Measurements from ENCODE around the gene EXOC6B.

Gene EXOC6B

GRCh38 chr2:72843301-72843700 is 17.5 kb upstream of the EXOC6B start:
- no peaks in the 10 kb centered on the region for H3K9me2 ChIP-seq (replicated peaks; ENCODE audit: insufficient read depth, low read length)
- no peaks in the 10 kb centered on the region for H3K36me3 ChIP-seq (replicated peaks; ENCODE audit: insufficient read depth, low read length)
- no peaks in the 10 kb centered on the region for H3K27me3 ChIP-seq (replicated peaks; ENCODE audit: insufficient read depth, low read length)
- no peak overlapping the region for H3K4me2 ChIP-seq (ENCODE audit: low read depth, low read length)
- TF ChIP-seq CTCF (IDR thresholded peaks at IDR 0.05; ENCODE audit: low read length): 0 out of 2 replicates have a peak, but pooled peaks have one; percentile 8
- no peak for TF ChIP-seq EZH2phosphoT487 (IDR thresholded peaks at IDR 0.05; ENCODE audit: low read length)
- no peak for TF ChIP-seq EZH2 (optimal IDR thresholded peaks at IDR 0.05; ENCODE audit: low read depth, low read length)
- no peak overlapping the region for H2AFZ ChIP-seq (ENCODE audit: low read length)
- H3F3A ChIP-seq (ENCODE audit: insufficient read depth, low read length): no peaks in the 10 kb centered on the region; the same call in 1 of the 2 replicates
- H4K20me1 ChIP-seq (ENCODE audit: insufficient read depth, low read length): no peaks in the 10 kb centered on the region
- H3K9ac ChIP-seq (ENCODE audit: low read length): no peak overlapping the region
- no peak for DNase-seq
- H3K27ac ChIP-seq (ENCODE audit: low read length): no peak overlapping the region
- no peaks in the 10 kb centered on the region for H3K79me2 ChIP-seq (ENCODE audit: low read length)
- no peak overlapping the region for H3K4me3 ChIP-seq (ENCODE audit: low read length)
- H3K9me3 ChIP-seq (replicated peaks; ENCODE audit: insufficient read depth, low read length): no peaks in the 10 kb centered on the region
- peaks cover 8% of the 10 kb centered on the region; the same call in 1 of the 2 replicates for H3K4me1 ChIP-seq (ENCODE audit: low read length)

GRCh38 chr2:72841462-72842125 is 15.8 kb upstream of the EXOC6B start:
- no peaks in the 10 kb centered on the region for H3K27me3 ChIP-seq (replicated peaks; ENCODE audit: insufficient read depth, low read length)
- no peaks in the 10 kb centered on the region for H3K9me2 ChIP-seq (replicated peaks; ENCODE audit: insufficient read depth, low read length)
- H3K27ac ChIP-seq (ENCODE audit: low read length): no peak overlapping the region
- H3K4me1 ChIP-seq (ENCODE audit: low read length): peaks cover 5% of the 10 kb centered on the region; the same call in 1 of the 2 replicates
- H3K9me3 ChIP-seq (replicated peaks; ENCODE audit: insufficient read depth, low read length): no peaks in the 10 kb centered on the region
- no peak overlapping the region for H3K9ac ChIP-seq (ENCODE audit: low read length)
- H3K79me2 ChIP-seq (ENCODE audit: low read length): no peaks in the 10 kb centered on the region
- H4K20me1 ChIP-seq (ENCODE audit: insufficient read depth, low read length): no peaks in the 10 kb centered on the region
- no peak overlapping the region for H3K4me3 ChIP-seq (ENCODE audit: low read length)
- no peaks in the 10 kb centered on the region for H3K36me3 ChIP-seq (replicated peaks; ENCODE audit: insufficient read depth, low read length)
- no peak overlapping the region for H2AFZ ChIP-seq (ENCODE audit: low read length)
- no peak for TF ChIP-seq EZH2phosphoT487 (IDR thresholded peaks at IDR 0.05; ENCODE audit: low read length)
- TF ChIP-seq CTCF (IDR thresholded peaks at IDR 0.05; ENCODE audit: low read length): no peak
- TF ChIP-seq EZH2 (optimal IDR thresholded peaks at IDR 0.05; ENCODE audit: low read depth, low read length): no peak
- no peak for DNase-seq
- H3K4me2 ChIP-seq (ENCODE audit: low read depth, low read length): no peak overlapping the region
- no peaks in the 10 kb centered on the region; the same call in 1 of the 2 replicates for H3F3A ChIP-seq (ENCODE audit: insufficient read depth, low read length)

- Histone ChIP-seq H3K27me3 (replicated peaks; ENCODE audit: insufficient read depth, low read length) (no peaks in the 10 kb centered on the region), H3K27ac (ENCODE audit: low read length) (no peak overlapping the region), H3K36me3 (replicated peaks; ENCODE audit: insufficient read depth, low read length) (no peaks in the 10 kb centered on the region), H2AFZ (ENCODE audit: low read length) (no peak overlapping the region), H3K79me2 (ENCODE audit: low read length) (no peaks in the 10 kb centered on the region), H3K9ac (ENCODE audit: low read length) (no peak overlapping the region), H3K9me3 (replicated peaks; ENCODE audit: insufficient read depth, low read length) (no peaks in the 10 kb centered on the region), H3F3A (ENCODE audit: insufficient read depth, low read length) (no peaks in the 10 kb centered on the region), H3K9me2 (replicated peaks; ENCODE audit: insufficient read depth, low read length) (no peaks in the 10 kb centered on the region), H3K4me1 (ENCODE audit: low read length) (no peaks in the 10 kb centered on the region), H4K20me1 (ENCODE audit: insufficient read depth, low read length) (no peaks in the 10 kb centered on the region), H3K4me2 (ENCODE audit: low read depth, low read length) (no peak overlapping the region), H3K4me3 (ENCODE audit: low read length) (no peak overlapping the region)
- DNase-seq: no peak
- TF ChIP-seq EZH2phosphoT487 (IDR thresholded peaks at IDR 0.05; ENCODE audit: low read length) (no peak), CTCF (IDR thresholded peaks at IDR 0.05; ENCODE audit: low read length) (no peak), EZH2 (optimal IDR thresholded peaks at IDR 0.05; ENCODE audit: low read depth, low read length) (no peak)
Observed at GRCh38 chr2:72840066-72840465, 14.2 kb upstream of the EXOC6B start.

Data from MM.1S (cell line).